Ovary (tissue), 9 donors: ENCODE data around the gene LGALS7B. TPM values are rescaled to one million over a fixed set of nuclear protein-coding genes. Genes with fewer than 3 reads are reported as not detected.
"Not testable (repeated sequence)": the region's sequence is repeated elsewhere in the genome, so short reads cannot be mapped to it uniquely, and the experiment has no call there.

Experiments used
- DNase-seq, 5 donors: peaks; one replicate each; pipeline ENCODE4 v3.0.0-alpha.2; 2019 to 2020
- H3K27ac ChIP-seq, 2 donors: fragments of 200-600 bp; one replicate each; pipeline versions ENCODE4 v1.5.1 to v1.8.0; 2019 to 2022
- H3K27me3 ChIP-seq: fragments of 200-600 bp; one replicate; pipeline ENCODE4 v1.8.0; 2022
- H3K36me3 ChIP-seq: fragments of 200-600 bp; sonication (generic); one replicate; pipeline ENCODE4 v1.5.1; 2019
- H3K4me1 ChIP-seq: one replicate; pipeline ENCODE4 v1.8.1; 2013; ENCODE audit warnings: mild to moderate bottlenecking, moderate library complexity; ENCODE audit not compliant: insufficient read depth
- H3K4me3 ChIP-seq: fragments of 200-600 bp; sonication (generic); one replicate; pipeline ENCODE4 v1.5.1; 2017
- H3K9me3 ChIP-seq, 2 donors: fragments of 200-600 bp in 1 of 2; sonication (generic) in 1 of 2; one replicate each; pipeline versions ENCODE4 v1.5.1 to v1.8.1; 2013 to 2019; ENCODE audit warnings: mild to moderate bottlenecking in 1 of 2, moderate library complexity in 1 of 2
- EP300 ChIP-seq: sonication (generic); formaldehyde crosslinking; IDR thresholded peaks from one replicate; pipeline ENCODE4 v1.6.1; 2017; ENCODE audit warnings: antibody characterized with exemption
- POLR2A ChIP-seq: fragments of 450-650 bp; IDR thresholded peaks from one replicate; pipeline ENCODE4 v1.6.1; 2017; ENCODE audit warnings: antibody characterized with exemption, mild to moderate bottlenecking, moderate library complexity
- WGBS, 3 donors: extraction: QIAGEN DNeasy Blood & Tissue Kit in 1 of 3; methylation state at CpG; one replicate each; pipeline versions ENCODE4 v1.1.5 to v1.1.7; 2013 to 2017; 5-methylcytosine and 5-hydroxymethylcytosine counted together
- intact Hi-C, 4 donors: fragments of 100-400 bp; cut with DNase I; formaldehyde crosslinking; loops; one replicate each; pipeline versions ENCODE4 v1.11.0 to v1.15.1; 2022 to 2023
- polyA plus RNA-seq, 2 donors: library from polyadenylated mRNA; stranded (reverse); fragments of 200-250 nt in 1 of 2; fragments of 350-450 nt in 1 of 2; fragmentation: Illumina TruSeq in 1 of 2; extraction: RNeasy Lipid Tissue Mini Kit (QIAGEN cat#74804) in 1 of 2; gene quantifications; one replicate each; pipeline ENCODE4 v1.2.3, GENCODE V29; 2013 to 2014
- total RNA-seq, 7 donors: library from RNA; depleted of rRNA in 2 of 7; stranded (reverse); fragments of >200 nt in 2 of 7; fragmentation: NEBNext Ultra II Directional in 3 of 7; extraction: Animal tissue kit (Norgen Biotek cat#: 25700) in 3 of 7; gene quantifications; one replicate each; pipeline versions ENCODE4 v1.1.0 to v1.2.4, GENCODE V29; 2016 to 2023
- TF ChIP-seq, protein P1 (sequence below), 3 donors: fragments of 450-650 bp in 2 of 3; fragments of 200-600 bp in 1 of 3; IDR thresholded peaks; one replicate each; pipeline versions ENCODE4 v1.5.1 to v1.8.0; 2016 to 2022; ENCODE audit warnings: antibody characterized with exemption in 3 of 3, mild to moderate bottlenecking in 1 of 3
- donor health status: DM: no; HTN: no; CAD: no; lungs with moderate emphysema.
- donor health status: DM: no; HTN: no; CAD: no.
- donor health status: Bipolar disorder and iron deficiency.
- donor health status: DM: yes; HTN: yes; CAD: no.
- donor health status: DM: no; HTN: no; CAD: no.
- donor health status: DM: yes; HTN: yes; CAD: no.

The LGALS7B gene
- total and polyA plus RNA-seq, 9 donors: not detected

DNA sequence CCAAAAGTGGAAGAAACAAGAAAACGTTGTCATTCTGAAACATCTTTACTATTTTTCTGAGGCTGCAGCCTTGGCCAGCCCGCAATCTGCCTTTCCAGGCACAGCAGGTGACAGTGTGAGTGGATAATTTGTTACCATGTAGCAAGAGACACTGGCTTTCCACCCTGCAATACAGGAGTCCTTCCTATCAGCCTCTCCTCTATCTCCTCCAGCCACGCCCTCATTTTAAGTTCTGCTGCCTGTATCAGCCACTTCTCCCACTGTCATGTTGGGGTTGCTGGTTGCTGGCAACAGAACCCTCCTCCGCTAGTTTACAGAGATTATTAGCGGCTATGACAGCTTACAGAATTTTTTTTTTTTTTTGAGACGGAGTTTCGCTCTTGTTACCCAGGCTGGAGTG is 7.9 kb upstream of the LGALS7B start:
- Histone ChIP-seq H3K27ac (no peak overlapping the region), H3K27me3 (no peaks in the 10 kb centered on the region), H3K4me1 (peaks cover 1% of the 10 kb centered on the region), H3K9me3 (no peaks in the 10 kb centered on the region), H3K36me3 (no peaks in the 10 kb centered on the region), H3K4me3 (no peak overlapping the region)
- DNase-seq: no peak
- TF ChIP-seq POLR2A: no peak
- TF ChIP-seq, protein P1, sequence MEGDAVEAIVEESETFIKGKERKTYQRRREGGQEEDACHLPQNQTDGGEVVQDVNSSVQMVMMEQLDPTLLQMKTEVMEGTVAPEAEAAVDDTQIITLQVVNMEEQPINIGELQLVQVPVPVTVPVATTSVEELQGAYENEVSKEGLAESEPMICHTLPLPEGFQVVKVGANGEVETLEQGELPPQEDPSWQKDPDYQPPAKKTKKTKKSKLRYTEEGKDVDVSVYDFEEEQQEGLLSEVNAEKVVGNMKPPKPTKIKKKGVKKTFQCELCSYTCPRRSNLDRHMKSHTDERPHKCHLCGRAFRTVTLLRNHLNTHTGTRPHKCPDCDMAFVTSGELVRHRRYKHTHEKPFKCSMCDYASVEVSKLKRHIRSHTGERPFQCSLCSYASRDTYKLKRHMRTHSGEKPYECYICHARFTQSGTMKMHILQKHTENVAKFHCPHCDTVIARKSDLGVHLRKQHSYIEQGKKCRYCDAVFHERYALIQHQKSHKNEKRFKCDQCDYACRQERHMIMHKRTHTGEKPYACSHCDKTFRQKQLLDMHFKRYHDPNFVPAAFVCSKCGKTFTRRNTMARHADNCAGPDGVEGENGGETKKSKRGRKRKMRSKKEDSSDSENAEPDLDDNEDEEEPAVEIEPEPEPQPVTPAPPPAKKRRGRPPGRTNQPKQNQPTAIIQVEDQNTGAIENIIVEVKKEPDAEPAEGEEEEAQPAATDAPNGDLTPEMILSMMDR (IDR thresholded peaks at IDR 0.05): no peak
- no peak for TF ChIP-seq EP300
- intact Hi-C loops: no loop called here
- WGBS, 3 donors: 33 to 56% (median 37%) methylated on average over 7 of the region's 7 CpGs

DNA sequence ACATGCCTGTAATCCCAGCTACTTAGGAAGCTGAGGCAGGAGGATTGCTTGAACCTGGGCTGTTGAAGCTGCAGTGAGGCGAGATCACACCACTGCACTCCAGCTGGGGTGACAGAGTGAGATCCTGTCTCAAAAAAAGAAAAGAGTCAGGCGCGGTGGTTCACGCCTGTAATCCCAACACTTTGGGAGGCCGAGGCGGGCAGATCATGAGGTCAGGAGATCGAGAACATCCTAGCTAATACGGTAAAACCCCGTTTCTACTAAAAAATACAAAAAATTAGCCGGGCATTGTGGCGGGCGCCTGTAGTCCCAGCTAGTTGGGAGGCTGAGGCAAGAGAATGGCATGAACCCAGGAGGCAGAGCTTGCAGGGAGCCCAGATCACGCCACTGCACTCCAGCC is 6.8 kb upstream of the LGALS7B start:
- H3K4me1 ChIP-seq, intact Hi-C loops, H3K36me3 ChIP-seq, DNase-seq, H3K9me3 ChIP-seq, H3K4me3 ChIP-seq, H3K27ac ChIP-seq, H3K27me3 ChIP-seq: not testable (repeated sequence)
- WGBS, 3 donors: 88 to 90% (median 89%) methylated on average over 13 of the region's 13 CpGs

DNA sequence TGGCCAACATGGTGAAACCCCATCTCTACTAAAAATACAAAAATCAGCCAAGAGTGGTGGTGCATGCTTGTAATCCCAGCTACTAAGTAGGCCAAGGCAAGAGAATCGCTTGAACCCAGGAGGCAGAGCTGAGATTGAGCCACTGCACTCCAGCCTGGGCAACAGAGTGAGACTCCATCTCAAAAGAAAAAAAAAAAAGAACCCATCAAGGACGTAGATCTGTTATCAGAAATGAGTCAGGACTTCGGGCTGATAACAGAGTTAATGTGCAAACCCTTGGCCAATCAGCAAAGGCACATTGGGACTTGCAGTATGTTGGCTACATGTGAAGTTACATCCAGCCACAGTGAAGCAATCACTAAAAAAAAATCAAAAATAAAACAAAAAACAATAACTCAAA is 4.8 kb upstream of the LGALS7B start:
- intact Hi-C loops: no loop called here
- Histone ChIP-seq H3K27me3 (no peaks in the 10 kb centered on the region), H3K36me3 (no peaks in the 10 kb centered on the region), H3K9me3 (no peaks in the 10 kb centered on the region), H3K4me3 (no peak overlapping the region), H3K4me1 (no peaks in the 10 kb centered on the region), H3K27ac (no peak overlapping the region)
- no peak for DNase-seq
- no peak for TF ChIP-seq POLR2A
- TF ChIP-seq, protein P1 (IDR thresholded peaks at IDR 0.05): no peak
- TF ChIP-seq EP300: no peak
- WGBS, 3 donors: 66 to 74% (median 69%) methylated on average over 3 of the region's 3 CpGs

DNA sequence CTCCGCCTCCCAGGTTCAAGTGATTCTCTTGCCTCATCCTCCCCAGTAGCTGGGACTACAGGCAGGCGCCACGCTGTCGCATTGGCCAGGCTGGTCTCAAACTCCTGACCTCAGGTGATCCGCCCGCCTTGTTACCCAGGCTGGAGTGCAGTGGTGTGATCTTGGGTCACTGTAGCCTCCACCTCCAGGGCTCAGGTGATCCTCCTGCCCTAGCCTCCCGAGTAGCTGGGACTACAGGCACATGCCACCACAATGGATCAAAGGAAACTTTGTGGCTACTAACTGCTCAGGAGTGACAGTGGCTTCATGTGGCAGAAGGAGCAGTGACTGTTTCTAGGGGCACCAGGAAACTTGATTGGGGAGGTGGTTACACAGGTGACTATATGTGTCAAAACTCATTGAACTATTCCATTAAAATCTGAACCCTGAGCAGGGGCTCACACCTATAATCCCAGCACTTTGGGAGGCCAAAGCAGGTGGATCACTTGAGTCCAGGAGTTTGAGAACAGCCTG is 3.8 kb upstream of the LGALS7B start:
- TF ChIP-seq EP300 (no peak), POLR2A (no peak)
- TF ChIP-seq, protein P1 (IDR thresholded peaks at IDR 0.05): no peak
- Histone ChIP-seq H3K9me3 (no peaks in the 10 kb centered on the region), H3K4me1 (no peaks in the 10 kb centered on the region), H3K27ac (no peak overlapping the region), H3K27me3 (no peaks in the 10 kb centered on the region), H3K4me3 (no peak overlapping the region), H3K36me3 (no peaks in the 10 kb centered on the region)
- DNase-seq: no peak
- intact Hi-C loops: no loop called here
- 95 to 99% (median 96%) methylated on average over 7 of the region's 7 CpGs for WGBS, 3 donors

DNA sequence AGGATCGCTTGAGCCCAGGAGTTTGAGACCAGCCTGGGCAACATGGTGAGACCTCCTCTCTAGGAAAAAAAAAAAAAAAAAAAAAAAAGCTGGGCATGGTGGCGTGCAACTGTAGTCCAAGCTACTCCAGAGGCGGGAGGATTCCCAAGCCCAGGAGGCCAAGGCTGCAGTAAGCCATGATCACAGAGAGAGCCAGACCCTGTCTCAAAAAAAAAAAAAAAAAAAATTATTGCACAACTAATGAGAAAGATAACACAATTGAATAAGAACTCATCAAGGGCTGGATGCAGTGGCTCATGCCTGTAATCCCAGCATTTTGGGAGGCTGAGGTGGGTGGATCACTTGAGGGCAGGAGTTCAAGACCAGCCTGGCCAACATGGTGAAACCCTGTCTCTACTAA is 2.9 kb upstream of the LGALS7B start:
- H3K4me3 ChIP-seq, H3K27me3 ChIP-seq, DNase-seq, H3K4me1 ChIP-seq, H3K36me3 ChIP-seq, H3K27ac ChIP-seq, H3K9me3 ChIP-seq, intact Hi-C loops: not testable (repeated sequence)
- WGBS, 3 donors: 76 to 84% (median 80%) methylated on average over 3 of the region's 3 CpGs
